ENCODE results near the gene HMMR.
"Not testable (repeated sequence)": the region's sequence is repeated elsewhere in the genome, so short reads cannot be mapped to it uniquely, and the experiment has no call there.

Gene HMMR

DNA sequence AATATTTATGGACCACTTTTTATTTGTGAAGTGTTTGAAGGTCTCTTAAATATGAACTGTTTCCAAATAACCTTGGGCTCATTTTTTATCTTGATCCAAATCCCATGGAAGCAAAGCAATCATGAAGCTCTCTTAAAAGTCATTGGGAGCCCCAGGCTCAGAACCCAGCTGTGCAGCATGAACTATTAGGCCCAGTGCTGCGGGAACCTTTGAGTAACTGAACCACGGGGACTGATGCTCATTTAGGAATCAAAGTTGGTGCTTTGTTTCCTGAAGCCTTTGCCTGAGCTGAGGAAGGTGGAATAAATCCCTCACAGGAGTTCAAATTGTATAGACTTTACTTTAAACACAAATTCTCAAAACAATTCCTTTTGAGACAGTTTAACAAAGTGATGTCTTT, 72.8 kb downstream of the HMMR start:
- H3K4me3 ChIP-seq (replicated peaks; ENCODE audit: low read depth, low read length): no peak overlapping the region
- DNase-seq (ENCODE audit: extremely low read depth, low read depth): no peak
- TF ChIP-seq, protein P1, sequence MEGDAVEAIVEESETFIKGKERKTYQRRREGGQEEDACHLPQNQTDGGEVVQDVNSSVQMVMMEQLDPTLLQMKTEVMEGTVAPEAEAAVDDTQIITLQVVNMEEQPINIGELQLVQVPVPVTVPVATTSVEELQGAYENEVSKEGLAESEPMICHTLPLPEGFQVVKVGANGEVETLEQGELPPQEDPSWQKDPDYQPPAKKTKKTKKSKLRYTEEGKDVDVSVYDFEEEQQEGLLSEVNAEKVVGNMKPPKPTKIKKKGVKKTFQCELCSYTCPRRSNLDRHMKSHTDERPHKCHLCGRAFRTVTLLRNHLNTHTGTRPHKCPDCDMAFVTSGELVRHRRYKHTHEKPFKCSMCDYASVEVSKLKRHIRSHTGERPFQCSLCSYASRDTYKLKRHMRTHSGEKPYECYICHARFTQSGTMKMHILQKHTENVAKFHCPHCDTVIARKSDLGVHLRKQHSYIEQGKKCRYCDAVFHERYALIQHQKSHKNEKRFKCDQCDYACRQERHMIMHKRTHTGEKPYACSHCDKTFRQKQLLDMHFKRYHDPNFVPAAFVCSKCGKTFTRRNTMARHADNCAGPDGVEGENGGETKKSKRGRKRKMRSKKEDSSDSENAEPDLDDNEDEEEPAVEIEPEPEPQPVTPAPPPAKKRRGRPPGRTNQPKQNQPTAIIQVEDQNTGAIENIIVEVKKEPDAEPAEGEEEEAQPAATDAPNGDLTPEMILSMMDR (IDR thresholded peaks at IDR 0.05; ENCODE audit: low read depth, low read length, missing control alignments): no peak

DNA sequence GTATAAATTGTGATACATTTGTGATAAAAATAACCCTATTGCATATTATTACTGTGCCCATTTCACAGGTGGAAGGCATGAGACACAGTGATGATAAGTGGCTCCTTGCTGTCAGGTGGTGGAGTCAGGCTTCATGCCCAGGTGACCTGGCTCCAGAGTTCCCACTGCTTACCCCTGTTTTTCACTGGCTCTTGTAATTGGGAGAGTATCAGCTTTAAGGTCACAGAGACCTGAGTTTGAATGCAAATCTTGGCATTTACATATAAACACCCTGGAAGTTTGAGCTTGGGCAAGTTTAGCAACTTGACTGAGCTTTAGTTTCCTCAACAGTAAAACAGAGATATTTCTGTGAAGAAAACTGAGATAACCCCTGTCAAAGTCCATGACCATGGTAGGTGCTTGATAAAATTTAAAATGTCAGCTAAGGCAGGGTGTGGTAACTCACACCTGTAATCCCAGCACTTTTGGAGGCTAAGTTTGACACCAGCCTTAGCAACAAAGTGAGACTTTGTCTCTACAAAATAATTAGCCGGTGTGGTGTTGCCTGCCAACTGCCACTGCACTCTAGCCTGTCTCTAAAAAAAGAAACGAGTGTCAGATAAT, 74.2 kb downstream of the HMMR start:
- TF ChIP-seq, protein P1 (IDR thresholded peaks at IDR 0.05; ENCODE audit: low read depth, low read length, missing control alignments): no peak
- H3K4me3 ChIP-seq (replicated peaks; ENCODE audit: low read depth, low read length): no peak overlapping the region
- DNase-seq (ENCODE audit: extremely low read depth, low read depth): no peak

DNA sequence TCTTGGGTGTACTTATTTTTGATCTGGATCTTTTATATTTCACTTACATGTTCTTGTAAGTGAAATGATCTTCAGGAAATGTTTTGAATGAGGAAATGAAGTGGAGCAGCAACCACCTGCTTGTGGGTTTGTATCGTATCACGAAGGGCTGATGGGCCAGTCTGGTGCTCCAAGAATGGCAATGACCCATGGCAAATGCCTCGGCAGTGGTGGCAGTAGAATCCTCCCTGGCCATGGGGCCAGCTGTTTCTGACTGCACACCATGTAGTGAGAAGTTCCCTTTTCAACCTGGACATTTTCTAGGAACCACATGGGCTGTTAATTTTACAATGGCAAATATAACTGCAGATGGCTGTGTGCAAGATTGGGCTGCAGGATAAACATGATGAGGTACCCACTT, 74.9 kb downstream of the HMMR start:
- no peak overlapping the region for H3K4me3 ChIP-seq (replicated peaks; ENCODE audit: low read depth, low read length)
- no peak for DNase-seq (ENCODE audit: extremely low read depth, low read depth)
- TF ChIP-seq, protein P1 (IDR thresholded peaks at IDR 0.05; ENCODE audit: low read depth, low read length, missing control alignments): no peak

DNA sequence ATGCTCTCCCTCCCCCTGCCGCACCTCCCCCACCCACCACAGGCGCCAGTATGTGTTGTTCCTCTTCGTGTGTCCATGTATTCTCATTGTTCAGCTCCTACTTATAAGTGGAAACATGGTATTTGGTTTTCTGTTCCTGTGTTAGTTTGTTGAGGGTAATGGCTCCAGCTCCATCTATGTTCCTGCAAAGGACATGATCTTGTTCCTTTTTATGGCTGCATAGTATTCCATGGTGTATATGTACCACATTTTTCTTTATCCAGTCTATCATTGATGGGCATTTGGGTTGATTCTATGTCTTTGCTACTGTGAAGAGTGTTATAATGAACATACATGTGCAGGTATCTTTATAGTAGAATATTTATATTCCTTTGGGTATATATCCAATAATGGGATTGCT, 76.0 kb downstream of the HMMR start:
- not testable (repeated sequence) for H3K4me3 ChIP-seq (replicated peaks; ENCODE audit: low read depth, low read length); DNase-seq (ENCODE audit: extremely low read depth, low read depth)

DNA sequence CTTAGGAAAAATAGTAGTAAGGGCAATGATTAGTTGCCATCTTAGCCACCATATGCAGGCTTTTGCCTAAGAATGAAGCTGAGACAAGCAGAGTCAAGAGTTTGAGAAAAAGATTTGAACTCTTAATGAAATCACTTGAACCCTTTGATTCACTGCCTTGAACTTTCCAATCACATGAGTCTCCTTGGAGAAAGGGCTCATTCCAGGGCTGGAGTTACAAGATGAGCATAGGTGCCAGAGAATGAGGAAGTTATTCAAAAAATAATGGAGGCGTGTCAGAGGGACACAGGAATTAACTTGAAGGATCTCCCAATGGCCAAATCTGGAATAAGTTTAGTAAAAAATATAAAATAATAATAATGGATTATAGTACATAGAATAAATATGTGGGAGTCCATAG, 80.3 kb downstream of the HMMR start:
- no peak for DNase-seq (ENCODE audit: extremely low read depth, low read depth)
- no peak overlapping the region for H3K4me3 ChIP-seq (replicated peaks; ENCODE audit: low read depth, low read length)
- TF ChIP-seq, protein P1 (IDR thresholded peaks at IDR 0.05; ENCODE audit: low read depth, low read length, missing control alignments): no peak

Data from HFF-Myc (cell line).